ENCODE data around the gene SSR1.

DNA sequence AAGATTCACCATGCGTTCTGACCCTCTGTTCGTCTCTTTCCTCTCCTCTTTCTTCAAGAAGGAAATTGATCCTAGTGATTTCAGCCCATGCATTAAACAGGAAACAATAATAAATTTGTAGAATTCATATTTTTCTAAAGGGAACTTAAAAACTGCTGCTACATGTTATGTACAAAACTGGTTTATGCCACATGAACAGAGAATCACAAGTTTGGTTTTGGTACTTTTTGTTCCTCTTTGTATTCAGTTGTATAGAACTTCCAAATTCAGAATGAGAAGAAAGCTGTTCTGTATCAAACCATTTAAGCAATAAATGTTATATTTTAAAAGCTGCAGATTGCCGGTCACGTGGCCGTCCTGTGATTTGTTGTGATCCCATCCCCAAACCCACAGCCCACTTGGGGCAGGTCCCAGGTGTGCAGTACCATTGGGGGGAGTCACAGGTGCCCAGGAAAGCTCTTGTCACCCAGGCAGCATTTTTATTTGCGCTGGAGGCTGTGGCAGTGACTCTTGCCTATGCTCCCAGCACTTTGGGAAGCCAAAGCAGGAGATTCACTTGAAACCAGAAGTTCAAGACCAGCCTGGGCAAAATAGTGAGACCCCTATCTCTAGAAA is 61.2 kb downstream of the SSR1 start:
- TF ChIP-seq, protein P1, sequence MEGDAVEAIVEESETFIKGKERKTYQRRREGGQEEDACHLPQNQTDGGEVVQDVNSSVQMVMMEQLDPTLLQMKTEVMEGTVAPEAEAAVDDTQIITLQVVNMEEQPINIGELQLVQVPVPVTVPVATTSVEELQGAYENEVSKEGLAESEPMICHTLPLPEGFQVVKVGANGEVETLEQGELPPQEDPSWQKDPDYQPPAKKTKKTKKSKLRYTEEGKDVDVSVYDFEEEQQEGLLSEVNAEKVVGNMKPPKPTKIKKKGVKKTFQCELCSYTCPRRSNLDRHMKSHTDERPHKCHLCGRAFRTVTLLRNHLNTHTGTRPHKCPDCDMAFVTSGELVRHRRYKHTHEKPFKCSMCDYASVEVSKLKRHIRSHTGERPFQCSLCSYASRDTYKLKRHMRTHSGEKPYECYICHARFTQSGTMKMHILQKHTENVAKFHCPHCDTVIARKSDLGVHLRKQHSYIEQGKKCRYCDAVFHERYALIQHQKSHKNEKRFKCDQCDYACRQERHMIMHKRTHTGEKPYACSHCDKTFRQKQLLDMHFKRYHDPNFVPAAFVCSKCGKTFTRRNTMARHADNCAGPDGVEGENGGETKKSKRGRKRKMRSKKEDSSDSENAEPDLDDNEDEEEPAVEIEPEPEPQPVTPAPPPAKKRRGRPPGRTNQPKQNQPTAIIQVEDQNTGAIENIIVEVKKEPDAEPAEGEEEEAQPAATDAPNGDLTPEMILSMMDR (conservative IDR thresholded peaks at IDR 0.05; ENCODE audit: low read length) = no peak
- TF ChIP-seq EZH2phosphoT487 (IDR thresholded peaks at IDR 0.05; ENCODE audit: borderline replicate concordance) = no peak

All from Loucy (cell line).